Transverse colon (tissue), 4 donors: Measurements from ENCODE around the gene GABRG2. TPM values are rescaled to one million over a fixed set of nuclear protein-coding genes. Genes with fewer than 3 reads are reported as not detected.

Experiments used
- DNase-seq: peaks from one replicate; pipeline ENCODE4 v3.0.0-alpha.2; 2019
- H3K27ac ChIP-seq, 4 donors: fragments of 200-600 bp; sonication (generic); 2 replicates each; pipeline ENCODE4 v1.5.1; 2016 to 2018; ENCODE audit warnings: inconsistent platforms in 4 of 4
- H3K27me3 ChIP-seq: fragments of 200-600 bp; sonication (generic); 2 replicates; pipeline ENCODE4 v1.5.1; 2017; ENCODE audit warnings: inconsistent platforms
- H3K36me3 ChIP-seq, 4 donors: fragments of 200-600 bp; sonication (generic); 2 replicates each; pipeline ENCODE4 v1.5.1; 2017 to 2019; ENCODE audit warnings: inconsistent platforms in 4 of 4
- H3K4me1 ChIP-seq, 4 donors: fragments of 200-600 bp; sonication (generic); 2 replicates each; pipeline ENCODE4 v1.5.1; 2017 to 2020; ENCODE audit warnings: inconsistent platforms in 4 of 4
- H3K4me3 ChIP-seq, 4 donors: fragments of 200-600 bp; sonication (generic); 1 replicate in 1 of 4; 2 replicates in 3 of 4; pipeline versions ENCODE4 v1.5.1 to v1.6.1; 2017 to 2019; ENCODE audit warnings: inconsistent platforms in 4 of 4
- H3K9me3 ChIP-seq, 2 donors: fragments of 200-600 bp; sonication (generic); 2 replicates each; pipeline ENCODE4 v1.5.1; 2017 to 2019; ENCODE audit warnings: inconsistent platforms in 2 of 2
- CTCF ChIP-seq, 5 experiments: fragments of 200-600 bp in 3 of 5; fragments of 450-650 bp in 2 of 5; sonication (generic) in 3 of 5; IDR thresholded peaks; 1 replicate in 2 of 5; 2 replicates in 3 of 5; pipeline ENCODE4 v1.5.1; 2016 to 2017; ENCODE audit warnings: antibody characterized with exemption in 5 of 5, inconsistent platforms in 3 of 5, mild to moderate bottlenecking in 2 of 5, moderate library complexity in 1 of 5
- EP300 ChIP-seq: sonication (generic); formaldehyde crosslinking; IDR thresholded peaks from one replicate; pipeline ENCODE4 v1.6.1; 2017; ENCODE audit warnings: antibody characterized with exemption, low read depth
- POLR2A ChIP-seq: fragments of 450-650 bp; IDR thresholded peaks from one replicate; pipeline ENCODE4 v1.6.1; 2016; ENCODE audit warnings: antibody characterized with exemption, mild to moderate bottlenecking, moderate library complexity
- POLR2AphosphoS5 ChIP-seq, 3 donors: sonication (generic); formaldehyde crosslinking; IDR thresholded peaks; one replicate each; pipeline ENCODE4 v1.6.1; 2016; ENCODE audit warnings: antibody characterized with exemption in 3 of 3
- WGBS, 2 donors: methylation state at CpG; one replicate each; pipeline ENCODE4 v1.1.5; 2018; ENCODE audit warnings: low coverage in 1 of 2; 5-methylcytosine and 5-hydroxymethylcytosine counted together
- in situ Hi-C, 4 donors: fragments of 200-750 bp; cut with MboI; loops; one replicate each; pipeline versions ENCODE4 v1.15.0 to v1.15.1; 2017; ENCODE audit warnings: low sequenced_read_pairs in 3 of 4, low pct_ligation_motif_present in 1 of 4, low pct_unique_long_range_greater_than_20kb in 1 of 4
- intact Hi-C: fragments of 100-400 bp; cut with DNase I; formaldehyde crosslinking; loops from one replicate; pipeline ENCODE4 v1.15.1; 2023; ENCODE audit warnings: low total_unique reads
- total RNA-seq, 4 donors: library from RNA; depleted of rRNA; stranded (reverse); fragments of >200 nt; gene quantifications; one replicate each; pipeline ENCODE4 v1.1.0, GENCODE V29; 2016

GABRG2 gene
- total RNA-seq, 4 donors from 2014 or later, result 0.27 to 0.48 TPM; not detected in 2

- 80 to 83% methylated on average over 1 to 3 of the region's 3 CpGs for WGBS, 2 donors
Measured at GRCh38 chr5:162119801-162120200, 52.2 kb downstream of the GABRG2 start.

DNA sequence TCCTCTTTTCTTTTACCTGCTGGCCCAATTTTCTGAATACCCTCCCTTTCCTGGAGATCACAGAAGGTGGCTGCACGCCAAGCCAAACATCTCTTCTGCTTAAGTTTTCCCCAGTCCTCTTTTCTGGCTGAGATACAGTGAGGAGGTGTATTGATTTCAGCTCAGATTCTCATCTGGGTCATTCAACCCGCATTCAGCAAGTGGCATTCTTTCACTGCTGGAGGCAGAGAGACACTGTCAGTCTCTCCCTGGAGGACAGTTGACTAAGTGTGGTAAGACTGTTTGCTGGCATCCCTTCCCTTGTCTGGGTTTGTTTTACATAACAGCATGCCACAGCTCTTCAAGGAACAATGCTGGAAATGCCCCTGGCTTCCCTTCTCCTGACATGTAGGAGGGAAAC lies 60.5 kb downstream of the GABRG2 start:
- Histone ChIP-seq H3K36me3 (no peaks in the 10 kb centered on the region), H3K4me3 (no peak overlapping the region), H3K27me3 (no peaks in the 10 kb centered on the region), H3K27ac (no peak overlapping the region), H3K9me3 (no peaks in the 10 kb centered on the region), H3K4me1 (no peaks in the 10 kb centered on the region)
- intact Hi-C loops, result no loop called here
- DNase-seq, result no peak
- in situ Hi-C loops, result no loop called here
- whole genome bisulfite sequencing, 2 donors, result 10 to 49% methylated on average over 2 of the region's 2 CpGs
- TF ChIP-seq CTCF (IDR thresholded peaks at IDR 0.05), result no peak
- no peak for TF ChIP-seq POLR2A
- TF ChIP-seq POLR2AphosphoS5 (IDR thresholded peaks at IDR 0.05), result no peak
- TF ChIP-seq EP300, result no peak

More at GRCh38 chr5:162119801-162120200, 52.2 kb downstream of the GABRG2 start:
- Histone ChIP-seq H3K4me3 (no peak overlapping the region), H3K9me3 (no peaks in the 10 kb centered on the region), H3K27me3 (no peaks in the 10 kb centered on the region), H3K36me3 (no peaks in the 10 kb centered on the region), H3K4me1 (no peaks in the 10 kb centered on the region), H3K27ac (no peak overlapping the region)
- in situ Hi-C loops (no loop called here), intact Hi-C loops (no loop called here)
- DNase-seq, result no peak
- TF ChIP-seq EP300 (no peak), POLR2AphosphoS5 (IDR thresholded peaks at IDR 0.05) (no peak), POLR2A (no peak), CTCF (IDR thresholded peaks at IDR 0.05) (no peak)

- no peak for DNase-seq
- TF ChIP-seq EP300 (no peak), POLR2A (no peak)
- H3K4me1 ChIP-seq, result no peaks in the 10 kb centered on the region
- no peak overlapping the region for H3K27ac ChIP-seq
- in situ Hi-C loops (no loop called here), intact Hi-C loops (no loop called here)
- H3K9me3 ChIP-seq, result no peaks in the 10 kb centered on the region
- no peaks in the 10 kb centered on the region for H3K36me3 ChIP-seq
- no peaks in the 10 kb centered on the region for H3K27me3 ChIP-seq
- H3K4me3 ChIP-seq, result no peak overlapping the region
Measured at GRCh38 chr5:162132348-162132747, 64.8 kb downstream of the GABRG2 start.

GRCh38 chr5:162139190-162139589 lies 71.6 kb downstream of the GABRG2 start:
- intact Hi-C loops, result no loop called here
- Histone ChIP-seq H3K4me3 (no peak overlapping the region), H3K27me3 (no peaks in the 10 kb centered on the region), H3K36me3 (no peaks in the 10 kb centered on the region), H3K9me3 (no peaks in the 10 kb centered on the region), H3K27ac (no peak overlapping the region), H3K4me1 (no peaks in the 10 kb centered on the region)
- TF ChIP-seq POLR2A (no peak), EP300 (no peak), CTCF (IDR thresholded peaks at IDR 0.05) (no peak), POLR2AphosphoS5 (IDR thresholded peaks at IDR 0.05) (no peak)
- 85 to 100% methylated on average over 1 to 3 of the region's 3 CpGs for WGBS, 2 donors
- no peak for DNase-seq
- in situ Hi-C loops, result no loop called here

DNA sequence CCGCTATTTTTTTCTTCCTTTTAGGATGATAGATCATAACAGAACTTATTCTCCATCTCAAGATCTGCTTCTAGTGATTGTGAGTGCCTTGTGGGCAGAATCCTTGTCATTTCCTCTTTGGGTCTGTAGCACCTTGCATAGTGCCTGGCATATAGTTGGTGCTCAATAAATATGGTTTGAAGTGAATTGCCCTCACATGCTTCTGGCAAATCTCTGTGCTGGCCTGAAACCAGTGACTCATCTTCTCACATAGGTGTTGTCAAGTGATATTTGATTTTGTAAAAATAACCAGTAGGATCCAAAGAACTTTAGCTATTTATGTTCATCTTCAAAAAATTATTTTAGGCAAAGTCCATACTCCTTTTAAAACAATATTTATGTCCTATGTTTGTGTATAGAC lies 86.7 kb downstream of the GABRG2 start:
- H3K27me3 ChIP-seq, result no peaks in the 10 kb centered on the region
- no peaks in the 10 kb centered on the region for H3K9me3 ChIP-seq
- TF ChIP-seq POLR2A, result no peak
- no peak for TF ChIP-seq POLR2AphosphoS5 (IDR thresholded peaks at IDR 0.05)
- TF ChIP-seq EP300, result no peak
- TF ChIP-seq CTCF (IDR thresholded peaks at IDR 0.05), result no peak
- H3K4me1 ChIP-seq, result no peaks in the 10 kb centered on the region
- no peak for DNase-seq
- H3K4me3 ChIP-seq, result no peak overlapping the region
- 86 to 100% methylated on average over 1 of the region's 1 CpG for WGBS, 2 donors
- in situ Hi-C loops (no loop called here), intact Hi-C loops (no loop called here)
- H3K27ac ChIP-seq, result no peak overlapping the region
- H3K36me3 ChIP-seq, result no peaks in the 10 kb centered on the region
